ENCODE data around the gene CYB5D1.
"Not testable (repeated sequence)": the region's sequence is repeated elsewhere in the genome, so short reads cannot be mapped to it uniquely, and the experiment has no call there.

Gene CYB5D1, protein sequence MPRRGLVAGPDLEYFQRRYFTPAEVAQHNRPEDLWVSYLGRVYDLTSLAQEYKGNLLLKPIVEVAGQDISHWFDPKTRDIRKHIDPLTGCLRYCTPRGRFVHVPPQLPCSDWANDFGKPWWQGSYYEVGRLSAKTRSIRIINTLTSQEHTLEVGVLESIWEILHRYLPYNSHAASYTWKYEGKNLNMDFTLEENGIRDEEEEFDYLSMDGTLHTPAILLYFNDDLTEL

DNA sequence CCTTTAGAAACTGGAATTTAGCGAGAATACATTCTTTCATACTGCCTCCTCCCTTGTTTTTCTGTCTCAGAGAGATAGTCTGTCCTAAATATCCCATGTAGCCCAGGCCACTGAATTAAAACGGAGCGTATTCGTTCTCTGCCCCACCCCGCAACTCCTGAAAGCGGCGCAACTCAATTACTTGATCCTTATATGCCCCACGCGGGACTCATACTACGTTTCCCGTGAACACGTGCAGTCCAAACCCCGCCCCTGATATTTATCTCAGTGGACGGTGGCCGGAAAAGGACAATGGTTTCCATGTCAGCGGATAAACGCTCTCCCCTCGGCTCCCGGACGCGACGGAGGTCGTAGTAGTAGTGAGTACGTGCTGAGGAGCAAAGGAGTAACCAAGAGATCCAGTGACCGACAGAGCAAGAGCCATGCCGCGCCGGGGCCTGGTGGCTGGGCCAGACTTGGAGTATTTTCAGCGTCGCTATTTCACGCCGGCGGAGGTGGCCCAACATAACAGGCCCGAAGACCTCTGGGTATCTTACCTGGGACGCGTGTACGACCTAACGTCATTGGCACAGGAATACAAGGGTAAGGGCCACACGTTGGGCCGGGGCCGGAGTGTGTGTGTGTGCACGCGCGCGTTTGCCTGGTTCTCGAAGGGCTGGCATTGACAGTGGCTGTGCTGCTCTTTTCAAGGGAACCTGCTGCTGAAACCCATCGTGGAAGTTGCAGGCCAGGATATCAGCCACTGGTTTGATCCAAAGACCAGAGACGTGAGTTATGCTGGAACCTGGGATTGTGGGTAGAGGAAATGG is at the start of gene CYB5D1:
CYB5D1 (plus strand) TSS at position 291 of the 809 bp plus-strand sequence; CDS start at position 423, 132 bp downstream.
- DNase-seq: peak; percentile 67 to 76 (median 74)

DNA sequence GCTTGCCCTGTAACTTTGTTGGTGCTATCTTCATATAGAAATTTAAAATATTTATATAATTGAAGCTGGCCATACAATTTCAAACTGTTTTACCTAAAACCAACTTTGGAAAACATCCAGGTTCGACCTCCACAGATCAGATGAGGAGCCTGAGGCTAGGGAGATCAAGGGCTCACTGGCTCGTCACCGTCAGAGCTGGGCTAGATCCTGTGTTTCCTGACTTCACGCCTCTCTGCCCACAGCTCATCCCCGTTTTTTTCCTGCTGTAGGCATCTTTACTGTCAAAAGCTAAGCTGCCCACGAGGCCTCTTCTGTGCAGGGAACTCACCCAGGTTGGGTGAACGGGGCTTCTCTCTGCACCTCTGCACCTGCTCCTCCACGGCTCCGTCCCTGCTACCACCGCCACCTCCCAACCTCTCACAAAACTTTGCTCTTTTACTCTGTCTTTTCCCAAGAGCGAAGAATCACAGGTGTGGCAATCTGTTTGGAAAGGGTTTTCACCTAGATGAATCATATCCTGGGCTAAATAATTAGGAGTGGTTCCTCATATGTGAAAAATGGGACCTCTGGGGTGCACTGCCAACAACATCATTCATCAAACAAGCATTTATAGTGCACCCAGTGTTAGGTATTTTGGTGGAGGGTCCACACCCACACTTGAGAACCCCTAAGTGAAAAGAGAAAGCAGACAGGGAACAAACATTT is 48.6 kb upstream of the CYB5D1 start:
- DNase-seq: no peak

DNA sequence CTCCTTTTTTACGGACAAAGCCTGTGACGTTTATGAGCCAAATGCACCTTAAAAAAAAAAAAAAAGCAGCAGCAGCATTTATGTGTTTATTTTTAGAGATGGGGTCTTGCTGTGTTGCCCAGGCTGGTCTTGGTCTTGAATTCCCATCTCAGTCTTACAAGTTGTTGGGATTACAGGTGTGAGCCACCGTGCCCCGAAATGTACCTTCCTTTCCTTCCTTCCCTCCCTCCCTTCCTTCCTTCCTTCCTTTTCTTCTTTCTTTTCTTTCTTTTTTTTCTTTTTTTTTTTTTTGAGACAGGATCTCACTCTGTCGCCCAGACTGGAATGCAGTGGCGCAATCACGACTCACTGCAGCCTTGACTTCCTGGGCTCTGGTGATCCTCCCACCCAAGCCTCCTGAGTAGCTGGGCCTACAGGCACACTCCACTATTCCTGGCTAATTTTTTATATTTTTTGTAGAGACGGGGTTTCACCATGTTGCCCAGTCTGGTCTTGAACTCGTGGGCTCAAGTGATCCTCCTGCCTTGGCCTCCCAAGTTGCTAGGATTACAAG is 47.9 kb upstream of the CYB5D1 start:
- not testable (repeated sequence) for DNase-seq

DNA sequence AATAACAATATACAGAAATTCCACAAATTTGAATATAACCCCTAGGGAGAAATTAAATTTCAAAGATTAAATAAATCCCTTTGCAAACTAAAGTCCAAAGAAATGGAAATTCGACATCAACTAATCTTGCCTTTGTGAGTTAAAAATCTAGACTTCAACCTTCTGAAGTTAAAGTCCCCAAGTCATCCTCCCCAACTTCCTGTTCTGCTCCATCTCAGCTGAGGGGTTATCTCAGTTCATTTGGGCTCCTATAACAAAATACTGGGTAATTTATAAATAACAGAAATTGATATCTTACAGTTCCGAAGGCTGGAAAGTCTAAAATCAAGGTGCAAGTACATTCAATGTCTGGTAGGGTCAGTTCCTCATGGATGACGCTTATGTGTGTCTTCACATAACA is 46.6 kb upstream of the CYB5D1 start:
- DNase-seq: no peak

DNA sequence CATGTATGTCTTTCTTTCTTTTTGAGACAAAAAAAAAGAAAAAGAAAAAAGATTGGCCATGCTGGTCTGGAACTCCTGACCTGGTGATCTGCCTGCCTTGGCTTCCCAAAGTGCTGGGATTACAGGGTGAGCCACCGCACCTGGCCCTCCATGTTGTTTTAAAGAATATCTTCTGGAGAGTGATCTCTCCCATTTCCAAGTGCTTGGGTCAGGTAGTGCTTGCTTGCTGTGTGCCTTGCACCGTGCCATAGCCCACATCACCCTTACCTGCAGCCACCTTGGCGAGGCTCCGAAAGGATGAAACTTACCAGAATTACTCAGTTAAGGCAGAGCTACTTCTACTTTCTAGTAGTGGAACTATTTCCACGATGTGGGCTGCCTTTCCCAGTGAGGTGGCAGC is 42.8 kb upstream of the CYB5D1 start:
- DNase-seq: no peak

DNA sequence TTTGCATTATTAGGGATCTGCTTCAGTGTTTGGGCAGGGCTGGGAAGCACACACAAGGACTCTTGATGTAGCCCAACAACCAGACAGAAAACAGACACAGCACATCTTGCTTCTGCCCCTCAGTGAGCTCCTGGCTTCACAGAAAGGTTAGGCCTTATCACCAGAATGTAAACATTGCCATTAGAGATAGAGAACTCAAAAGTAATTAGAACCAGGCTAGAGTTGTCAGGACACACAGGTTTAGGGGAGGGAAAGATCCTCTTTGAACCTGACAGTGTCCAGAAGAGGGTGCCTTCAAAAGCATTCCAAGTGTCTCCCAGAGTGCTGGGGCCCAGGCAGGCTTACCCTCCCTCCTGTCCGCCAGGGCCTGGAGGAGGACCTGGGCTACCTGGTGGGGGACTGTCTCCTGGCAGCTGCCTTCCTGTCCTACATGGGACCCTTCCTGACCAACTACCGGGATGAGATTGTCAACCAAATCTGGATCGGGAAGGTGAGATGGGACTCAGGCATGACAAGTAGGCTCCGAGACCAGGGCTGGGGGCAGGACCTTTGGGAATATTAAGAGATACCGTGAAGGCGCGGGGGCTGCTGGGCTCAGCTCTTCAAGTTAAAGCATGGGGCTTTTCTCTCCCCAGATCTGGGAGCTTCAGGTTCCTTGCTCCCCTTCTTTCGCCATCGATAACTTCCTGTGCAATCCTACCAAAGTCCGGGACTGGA is 40.7 kb upstream of the CYB5D1 start:
- no peak for DNase-seq

DNA sequence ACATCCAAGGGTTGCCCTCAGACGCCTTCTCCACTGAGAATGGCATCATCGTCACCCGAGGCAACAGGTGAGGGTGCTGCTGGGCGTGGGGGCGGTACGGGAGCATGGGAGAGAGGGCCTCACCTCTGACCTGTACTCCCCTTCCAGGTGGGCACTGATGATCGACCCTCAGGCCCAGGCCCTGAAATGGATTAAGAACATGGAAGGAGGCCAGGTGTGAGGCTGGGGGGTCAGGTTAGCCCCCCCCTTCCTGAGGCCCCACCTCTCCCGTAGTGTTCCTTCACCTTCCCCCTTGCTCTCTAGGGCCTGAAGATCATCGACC is 40.2 kb upstream of the CYB5D1 start:
- DNase-seq: no peak

DNA sequence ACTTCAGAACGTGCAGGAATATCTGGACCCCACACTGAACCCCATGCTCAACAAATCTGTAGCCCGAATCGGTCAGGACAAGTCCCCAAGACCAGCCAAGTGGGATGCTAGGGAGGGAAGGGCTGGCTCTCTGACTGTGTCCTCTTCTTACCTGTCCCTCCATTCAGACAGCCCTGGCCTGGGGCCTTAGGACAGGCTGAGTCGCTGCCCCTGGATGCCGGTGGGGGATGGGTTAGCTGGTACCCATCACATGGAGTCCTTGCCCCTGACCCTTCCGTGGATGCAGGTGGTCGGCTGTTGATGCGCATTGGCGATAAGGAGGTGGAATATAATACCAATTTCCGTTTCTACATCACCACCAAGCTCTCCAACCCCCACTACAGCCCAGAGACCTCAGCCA is 39.8 kb upstream of the CYB5D1 start:
- DNase-seq: no peak

DNA sequence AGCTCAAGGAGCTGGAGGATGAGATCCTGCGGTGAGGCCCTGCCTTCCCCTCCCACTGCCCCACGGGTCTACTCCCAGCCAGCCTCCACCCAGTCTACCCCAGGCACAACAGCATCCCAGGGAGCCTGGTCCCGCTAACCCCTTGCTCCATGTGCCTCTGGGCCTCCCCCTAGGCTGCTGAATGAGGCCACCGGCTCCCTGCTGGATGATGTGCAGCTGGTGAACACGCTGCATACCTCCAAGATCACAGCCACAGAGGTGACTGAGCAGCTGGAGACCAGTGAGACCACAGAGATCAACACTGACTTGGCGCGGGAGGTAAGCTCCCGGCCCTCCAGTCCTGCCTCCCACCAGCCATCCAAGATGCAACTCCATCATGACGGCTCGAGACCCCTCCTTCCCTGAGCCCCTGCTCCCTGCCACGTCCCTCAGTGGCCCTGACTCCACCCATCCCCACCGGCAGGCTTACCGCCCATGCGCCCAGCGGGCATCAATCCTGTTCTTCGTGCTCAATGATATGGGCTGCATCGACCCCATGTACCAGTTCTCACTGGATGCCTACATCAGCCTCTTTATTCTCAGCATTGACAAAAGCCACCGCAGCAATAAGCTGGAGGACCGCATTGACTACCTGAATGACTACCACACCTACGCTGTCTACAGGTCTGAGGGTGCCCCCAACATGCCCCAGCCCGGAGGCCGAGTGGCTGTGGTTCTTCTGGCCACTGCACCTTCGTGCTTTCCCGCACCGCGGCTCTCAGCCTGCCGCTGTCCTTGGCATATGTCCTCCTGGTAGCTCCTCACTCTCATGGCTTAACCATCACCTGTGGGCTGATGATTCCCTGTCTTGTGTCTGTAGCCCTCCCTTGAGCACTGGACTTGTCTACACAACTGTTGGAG is 38.8 kb upstream of the CYB5D1 start:
- no peak for DNase-seq

DNA sequence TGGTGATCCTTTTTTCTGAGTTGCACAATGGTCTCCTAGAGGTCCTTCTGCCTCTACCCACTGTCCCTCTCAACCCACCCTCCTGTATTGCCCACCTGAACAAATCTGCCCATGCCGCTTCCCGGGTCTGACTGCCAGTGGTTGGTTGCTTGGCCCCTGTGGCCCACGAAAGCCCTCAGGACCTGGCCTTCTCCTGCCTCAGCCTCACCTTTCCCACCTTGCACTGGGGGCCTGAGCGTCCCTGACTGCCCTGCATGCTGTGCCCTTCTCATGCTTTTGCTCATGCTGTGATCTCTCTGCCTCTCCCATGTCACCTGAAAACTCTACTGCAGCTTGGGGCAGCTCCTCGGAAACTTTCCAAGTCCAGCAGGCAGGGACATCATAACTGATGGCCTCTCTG is 37.6 kb upstream of the CYB5D1 start:
- no peak for DNase-seq

DNA sequence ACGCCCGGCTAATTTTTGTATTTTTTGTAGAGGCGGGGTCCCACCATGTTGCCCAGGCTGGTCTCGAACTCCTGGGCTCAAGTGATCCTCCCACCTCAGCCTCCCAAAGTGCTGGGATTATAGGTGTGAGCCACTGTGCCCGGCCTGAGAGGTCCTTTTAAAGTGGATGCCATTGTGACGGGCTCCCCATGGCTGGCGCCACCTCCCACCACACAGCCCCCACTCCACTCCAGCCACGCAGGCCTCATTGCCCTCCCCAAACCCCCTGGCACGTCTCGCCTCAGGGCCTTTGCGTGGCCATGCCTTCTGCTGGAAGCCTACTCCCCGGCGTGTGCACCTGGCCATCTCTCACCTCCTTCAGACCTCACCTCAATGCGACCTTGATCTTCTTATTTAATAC is 35.7 kb upstream of the CYB5D1 start:
- DNase-seq: no peak

DNA sequence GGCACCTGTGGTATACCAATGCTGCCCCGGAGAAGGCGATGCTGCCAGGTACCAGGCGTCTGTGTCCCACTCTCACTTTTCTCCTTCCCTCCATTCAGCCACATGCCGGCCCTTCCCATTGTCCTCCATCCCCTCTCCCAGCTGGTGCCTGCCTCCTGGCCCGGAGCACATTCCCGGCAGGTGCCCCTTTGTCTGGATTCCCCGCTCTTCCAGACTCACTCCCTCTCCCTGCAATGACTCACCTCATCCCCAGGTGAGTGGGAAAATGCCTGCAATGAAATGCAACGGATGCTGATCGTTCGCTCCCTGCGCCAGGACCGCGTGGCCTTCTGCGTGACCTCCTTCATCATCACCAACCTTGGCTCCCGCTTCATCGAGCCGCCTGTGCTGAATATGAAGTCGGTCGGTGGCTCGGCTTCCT is 34.2 kb upstream of the CYB5D1 start:
- DNase-seq: no peak

DNA sequence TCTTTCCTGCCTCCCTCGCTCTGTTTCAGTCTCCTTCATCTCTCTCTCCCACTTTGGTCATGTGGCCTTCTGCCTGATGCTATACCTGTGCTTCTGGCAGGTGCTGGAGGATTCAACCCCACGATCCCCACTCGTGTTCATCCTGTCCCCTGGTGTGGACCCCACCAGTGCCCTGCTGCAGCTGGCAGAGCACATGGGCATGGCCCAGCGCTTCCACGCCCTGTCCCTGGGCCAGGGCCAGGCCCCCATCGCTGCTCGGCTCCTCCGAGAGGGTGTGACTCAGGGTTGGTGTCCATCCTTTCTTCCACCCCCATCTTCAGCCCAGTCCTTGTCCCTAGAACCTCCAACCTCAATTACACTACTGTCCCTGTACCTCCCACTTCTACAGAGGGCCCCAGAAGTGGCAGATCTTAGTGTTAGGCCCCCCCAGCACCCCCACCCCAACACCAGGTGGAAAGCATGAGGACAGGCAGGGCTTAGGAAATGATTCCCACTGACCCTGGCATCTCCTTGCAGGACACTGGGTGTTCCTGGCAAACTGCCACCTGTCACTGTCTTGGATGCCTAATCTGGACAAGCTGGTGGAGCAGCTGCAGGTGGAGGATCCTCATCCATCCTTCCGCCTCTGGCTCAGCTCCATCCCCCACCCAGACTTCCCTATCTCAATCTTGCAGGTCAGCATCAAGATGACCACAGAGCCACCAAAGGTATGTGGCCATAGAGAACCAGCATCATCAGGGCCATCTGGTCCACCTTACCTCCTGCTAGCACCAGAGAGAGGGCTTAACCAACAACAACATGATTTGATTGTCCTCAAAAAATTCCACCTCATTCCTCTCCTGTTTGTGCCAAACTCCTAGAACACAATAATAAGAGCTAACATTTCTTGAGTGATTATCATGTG is 33.5 kb upstream of the CYB5D1 start:
- DNase-seq: no peak

DNA sequence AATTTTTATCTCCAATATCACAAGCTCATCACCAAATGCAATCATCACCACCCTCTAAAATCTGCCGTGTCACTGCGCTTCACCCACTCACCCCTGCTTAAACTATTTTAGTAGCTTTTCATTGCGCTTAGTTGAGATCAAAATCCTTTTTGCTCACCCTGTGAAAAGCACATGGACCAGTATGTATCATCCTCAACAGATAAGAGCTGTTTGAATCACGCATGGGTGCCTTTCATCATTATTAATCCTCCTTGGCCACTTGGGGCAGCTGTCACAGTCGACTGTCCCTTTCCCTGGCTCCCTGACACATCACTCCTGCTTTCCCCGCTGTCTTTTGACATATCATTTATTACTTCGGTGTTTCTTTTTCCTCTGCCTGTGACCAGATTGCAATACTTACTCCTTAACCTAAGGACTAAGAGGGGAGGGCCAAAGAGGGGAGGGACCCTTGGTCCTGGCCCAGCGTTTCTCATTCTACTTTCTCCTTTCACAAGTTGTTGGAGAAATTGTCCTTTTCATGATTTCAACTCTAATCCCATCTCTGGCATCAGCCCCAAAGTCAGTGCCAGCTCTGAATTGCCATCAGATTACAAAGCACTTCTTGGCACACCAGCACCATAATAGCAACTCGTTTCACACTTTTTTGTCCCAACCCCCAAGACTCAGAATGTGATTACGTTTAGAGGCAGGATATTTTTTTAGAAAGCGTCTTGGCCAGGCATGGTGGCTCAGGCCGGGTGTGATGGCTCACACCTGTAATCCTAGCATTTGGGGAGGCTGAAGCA is 32.4 kb upstream of the CYB5D1 start:
- no peak for DNase-seq

DNA sequence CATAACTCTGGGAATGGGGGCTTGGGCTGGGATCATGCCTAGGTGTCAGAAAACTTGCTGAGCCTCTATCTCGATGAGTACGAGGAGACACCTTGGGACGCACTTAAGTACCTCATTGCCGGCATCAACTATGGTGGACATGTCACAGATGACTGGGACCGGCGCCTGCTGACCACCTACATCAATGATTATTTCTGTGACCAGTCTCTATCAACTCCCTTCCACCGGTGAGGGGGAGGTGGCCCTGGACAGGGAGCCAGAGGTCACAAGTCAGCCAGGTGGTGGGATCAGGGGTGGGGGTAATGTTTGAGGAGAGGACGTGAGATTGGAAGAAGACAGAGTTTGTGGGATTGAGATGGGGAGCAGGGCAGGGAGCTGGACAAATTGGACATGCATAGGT is 27.2 kb upstream of the CYB5D1 start:
- no peak for DNase-seq

DNA sequence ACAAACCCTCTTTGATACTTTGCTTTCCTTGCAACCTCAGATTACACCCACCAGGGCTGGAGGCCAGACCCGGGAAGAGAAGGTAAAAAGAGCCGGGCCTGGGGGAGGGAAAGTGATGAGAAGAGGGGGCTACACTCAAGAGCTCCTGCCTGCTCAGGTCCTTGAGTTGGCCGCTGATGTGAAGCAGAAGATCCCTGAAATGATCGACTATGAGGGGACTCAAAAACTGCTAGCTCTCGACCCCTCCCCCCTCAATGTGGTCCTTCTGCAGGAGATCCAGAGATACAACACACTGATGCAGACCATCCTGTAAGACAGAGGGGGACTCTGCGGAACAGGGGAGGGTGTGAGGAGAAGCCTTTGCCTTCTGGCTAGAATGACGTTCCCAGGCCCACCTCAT is 26.6 kb upstream of the CYB5D1 start:
- DNase-seq: no peak

DNA sequence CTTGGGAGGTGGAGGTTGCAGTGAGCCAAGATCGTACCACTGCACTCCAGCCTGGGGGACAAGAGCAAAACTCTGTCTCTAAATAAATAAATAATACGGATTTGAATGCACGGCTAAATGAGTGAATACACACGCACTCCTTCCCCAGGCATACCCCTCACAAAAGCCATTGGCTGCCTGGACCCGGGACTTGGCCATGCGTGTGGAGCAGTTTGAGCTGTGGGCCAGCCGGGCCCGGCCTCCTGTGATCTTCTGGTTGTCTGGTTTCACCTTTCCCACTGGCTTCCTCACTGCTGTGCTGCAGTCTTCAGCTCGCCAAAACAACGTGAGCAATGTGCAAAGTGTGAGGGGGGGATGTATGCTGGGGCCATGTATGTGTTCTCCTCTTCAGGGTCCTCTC is 25.4 kb upstream of the CYB5D1 start:
- DNase-seq: no peak

DNA sequence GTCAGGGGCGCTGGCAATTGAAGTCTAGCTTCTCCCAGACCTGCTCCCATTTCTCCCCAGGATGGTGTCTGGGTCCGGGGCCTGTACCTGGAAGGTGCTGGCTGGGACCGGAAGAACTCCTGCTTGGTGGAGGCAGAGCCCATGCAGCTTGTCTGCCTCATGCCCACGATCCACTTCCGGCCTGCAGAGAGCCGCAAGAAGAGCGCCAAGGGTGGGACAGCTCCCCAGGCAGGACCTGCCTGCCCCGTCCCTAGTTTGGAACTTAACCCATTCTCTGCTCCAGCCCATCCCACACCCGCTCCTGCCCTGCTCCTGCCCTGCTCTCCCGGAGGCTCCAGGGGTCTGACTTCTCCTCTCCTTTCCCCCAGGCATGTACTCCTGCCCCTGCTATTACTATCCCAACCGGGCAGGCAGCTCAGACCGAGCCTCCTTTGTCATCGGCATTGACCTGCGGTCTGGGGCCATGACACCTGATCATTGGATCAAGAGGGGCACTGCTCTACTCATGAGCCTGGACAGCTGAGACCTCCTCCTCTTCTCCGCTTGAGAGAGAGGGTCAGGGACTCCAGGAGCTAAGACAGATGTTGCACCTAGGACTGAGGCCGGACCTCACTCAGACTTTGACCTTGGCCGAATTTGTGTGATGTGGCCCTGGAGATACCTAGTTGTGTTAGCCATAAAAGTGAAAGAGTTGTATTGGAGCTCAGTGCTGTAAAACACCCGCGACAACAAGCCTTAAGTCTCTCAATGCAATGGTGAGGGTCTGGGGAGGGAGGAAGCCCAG is 24.6 kb upstream of the CYB5D1 start:
- no peak for DNase-seq

Data from activated CD4-positive, CD25-positive, alpha-beta regulatory T cell (primary cell).